CD4-positive, alpha-beta T cell treated with Interleukin-17A for 1 hour (primary cell): Measurements from ENCODE around the gene NUCB1.

Source experiments
- DNase-seq: peaks from one replicate; pipeline ENCODE4 v3.0.0-alpha.2; 2020

NUCB1 gene

GRCh38 chr19:48963371-48964204 is 63.5 kb downstream of the NUCB1 start:
- peak; percentile 56 for DNase-seq

DNA sequence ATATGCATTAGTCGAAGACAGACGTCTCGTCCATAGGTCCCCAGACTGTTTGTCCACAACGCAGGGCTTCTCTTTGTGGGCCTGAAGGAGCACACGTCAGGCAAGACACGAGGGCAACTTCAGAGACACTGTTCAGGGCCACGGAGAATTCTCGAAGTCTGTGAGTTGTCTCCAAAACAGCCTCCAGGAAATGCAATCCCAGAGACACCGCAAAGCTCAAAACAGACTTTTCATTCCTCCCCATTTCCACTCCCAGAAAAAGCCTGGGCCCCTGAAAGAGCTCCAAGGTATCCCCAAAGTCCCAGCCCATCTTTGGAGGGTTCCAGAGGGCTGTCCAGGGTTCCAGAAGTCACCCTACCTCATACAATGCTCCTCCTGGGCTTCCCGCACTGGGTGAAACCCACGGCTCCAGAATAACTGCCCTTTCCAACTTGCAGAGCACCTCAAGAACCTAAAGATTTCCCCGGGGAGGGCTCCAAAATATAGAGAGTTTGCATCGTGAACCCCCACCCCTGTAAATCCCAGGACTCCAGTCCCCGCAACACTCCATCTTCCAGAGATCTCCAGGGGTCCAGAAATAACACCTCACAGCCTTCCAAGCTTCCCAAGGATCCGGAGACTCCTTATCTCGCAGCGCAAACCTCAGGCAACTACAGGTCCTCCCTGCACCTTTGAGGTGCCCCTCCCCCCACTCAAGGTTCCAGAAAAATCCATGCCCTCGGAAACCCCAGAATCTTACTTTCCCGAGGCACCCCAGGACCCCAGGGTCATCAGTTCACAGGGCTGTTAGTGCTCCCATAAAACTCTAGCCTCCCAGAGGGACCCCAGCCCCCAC is 64.3 kb downstream of the NUCB1 start:
- DNase-seq = no peak

DNA sequence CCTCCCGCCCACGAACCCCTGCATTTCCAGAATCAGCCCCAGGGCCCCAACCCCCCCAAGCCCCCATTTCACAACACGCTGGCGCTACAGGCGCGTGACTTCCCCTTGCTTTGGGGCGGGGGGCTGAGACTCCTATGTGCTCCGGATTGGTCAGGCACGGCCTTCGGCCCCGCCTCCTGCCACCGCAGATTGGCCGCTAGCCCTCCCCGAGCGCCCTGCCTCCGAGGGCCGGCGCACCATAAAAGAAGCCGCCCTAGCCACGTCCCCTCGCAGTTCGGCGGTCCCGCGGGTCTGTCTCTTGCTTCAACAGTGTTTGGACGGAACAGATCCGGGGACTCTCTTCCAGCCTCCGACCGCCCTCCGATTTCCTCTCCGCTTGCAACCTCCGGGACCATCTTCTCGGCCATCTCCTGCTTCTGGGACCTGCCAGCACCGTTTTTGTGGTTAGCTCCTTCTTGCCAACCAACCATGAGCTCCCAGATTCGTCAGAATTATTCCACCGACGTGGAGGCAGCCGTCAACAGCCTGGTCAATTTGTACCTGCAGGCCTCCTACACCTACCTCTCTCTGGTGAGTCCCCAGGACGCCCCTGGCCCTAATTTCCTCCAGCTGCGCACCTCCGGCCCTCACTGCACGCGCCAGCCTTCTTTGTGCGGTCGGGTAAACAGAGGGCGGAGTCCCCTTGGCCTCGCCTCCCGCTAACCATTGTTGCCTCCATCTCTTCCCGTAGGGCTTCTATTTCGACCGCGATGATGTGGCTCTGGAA is 65.1 kb downstream of the NUCB1 start, which contains the start of gene FTL:
FTL (plus strand) TSS at position 270 of the 766 bp plus-strand sequence; CDS start at position 469, 199 bp downstream.
- peak; percentile 94 for DNase-seq

GRCh38 chr19:48965806-48966540 is 65.9 kb downstream of the NUCB1 start:
- DNase-seq = peak; percentile 90

- DNase-seq = no peak
These were observed 66.6 kb downstream of the NUCB1 start for GRCh38 chr19:48966541-48967345.

DNA sequence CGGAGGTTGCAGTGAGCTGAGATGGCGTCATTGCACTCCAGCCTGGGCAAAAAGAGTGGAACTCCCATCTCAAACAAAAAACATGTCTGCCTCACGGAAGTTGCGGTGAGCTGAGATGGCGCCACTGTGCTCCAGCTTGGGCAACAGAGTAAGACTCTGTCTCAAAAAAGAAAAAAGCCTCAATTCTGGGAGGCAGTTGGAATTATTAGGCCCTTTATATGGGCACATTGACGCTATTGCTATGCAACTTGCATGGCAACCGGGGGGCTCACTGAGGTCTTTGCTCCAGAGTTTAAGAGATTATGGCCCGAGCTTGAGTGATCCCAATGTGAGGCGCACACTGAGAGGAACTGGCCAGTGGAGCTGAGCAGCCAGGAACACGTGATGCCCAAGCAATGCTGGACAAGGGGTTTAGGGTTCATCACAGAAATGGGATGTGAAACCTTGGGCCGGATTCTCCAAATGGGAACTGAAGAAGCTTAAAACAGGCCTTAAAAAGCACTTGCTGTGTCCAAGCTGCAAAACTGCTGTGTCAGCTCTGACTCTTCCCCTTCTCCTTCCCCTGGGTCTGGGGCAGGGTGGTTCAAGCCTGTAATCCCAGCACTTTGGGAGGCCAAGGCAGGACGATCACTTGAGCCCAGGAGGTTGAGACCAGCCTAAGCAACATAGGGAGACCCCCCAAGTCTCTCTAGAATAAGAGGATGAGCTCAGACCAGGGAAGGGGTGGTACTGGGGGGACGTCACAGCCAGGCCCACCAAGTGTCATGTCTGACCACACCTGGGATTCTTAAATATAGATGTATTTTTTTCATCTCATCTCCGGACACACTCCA is 67.5 kb downstream of the NUCB1 start:
- peak; percentile 43 for DNase-seq

- no peak for DNase-seq
These were observed 68.1 kb downstream of the NUCB1 start for GRCh38 chr19:48968179-48968661.

GRCh38 chr19:48968813-48969218 is 68.7 kb downstream of the NUCB1 start:
- no peak for DNase-seq

- DNase-seq = no peak
These were observed 69.4 kb downstream of the NUCB1 start for GRCh38 chr19:48969276-48970138.

GRCh38 chr19:48970139-48970766 is 70.1 kb downstream of the NUCB1 start:
- DNase-seq = no peak

- DNase-seq = peak; percentile 83
These were observed 70.8 kb downstream of the NUCB1 start for GRCh38 chr19:48970923-48971395.
